Head of caudate nucleus (tissue), 42 donors: ENCODE measurements around the gene KCNK1.
"Not testable (repeated sequence)": the region's sequence is repeated elsewhere in the genome, so short reads cannot be mapped to it uniquely, and the experiment has no call there.

Source experiments
- DNase-seq, 42 donors: peaks; one replicate each; pipeline versions ENCODE4 v3.0.0 to v3.0.0-alpha.2; 2020 to 2021; ENCODE audit warnings: mixed read lengths in 7 of 42
- intact Hi-C: fragments of 100-400 bp; cut with DNase I; formaldehyde crosslinking; loops from one replicate; pipeline ENCODE4 v1.15.0; 2022

Gene KCNK1

GRCh38 chr1:233659495-233659894 is 45.6 kb downstream of the KCNK1 start:
- DNase-seq: no peak
- intact Hi-C loops: no loop called here

- DNase-seq: peak in 1 of 42 donors; percentile 8
- intact Hi-C loops: no loop called here
Measured at GRCh38 chr1:233661376-233662159, 47.7 kb downstream of the KCNK1 start.

GRCh38 chr1:233662575-233663304 is 48.8 kb downstream of the KCNK1 start:
- intact Hi-C loops: no loop called here

GRCh38 chr1:233664253-233664652 is 50.3 kb downstream of the KCNK1 start:
- intact Hi-C loops: no loop called here
- peak in 1 of 42 donors; percentile 28 for DNase-seq

More at GRCh38 chr1:233662575-233663304, 48.8 kb downstream of the KCNK1 start:
- DNase-seq: peak in 1 of 42 donors; percentile 16

- intact Hi-C loops: no loop called here
- DNase-seq: peak in 1 of 42 donors; percentile 36
Measured at GRCh38 chr1:233664804-233665574, 51.1 kb downstream of the KCNK1 start.

DNA sequence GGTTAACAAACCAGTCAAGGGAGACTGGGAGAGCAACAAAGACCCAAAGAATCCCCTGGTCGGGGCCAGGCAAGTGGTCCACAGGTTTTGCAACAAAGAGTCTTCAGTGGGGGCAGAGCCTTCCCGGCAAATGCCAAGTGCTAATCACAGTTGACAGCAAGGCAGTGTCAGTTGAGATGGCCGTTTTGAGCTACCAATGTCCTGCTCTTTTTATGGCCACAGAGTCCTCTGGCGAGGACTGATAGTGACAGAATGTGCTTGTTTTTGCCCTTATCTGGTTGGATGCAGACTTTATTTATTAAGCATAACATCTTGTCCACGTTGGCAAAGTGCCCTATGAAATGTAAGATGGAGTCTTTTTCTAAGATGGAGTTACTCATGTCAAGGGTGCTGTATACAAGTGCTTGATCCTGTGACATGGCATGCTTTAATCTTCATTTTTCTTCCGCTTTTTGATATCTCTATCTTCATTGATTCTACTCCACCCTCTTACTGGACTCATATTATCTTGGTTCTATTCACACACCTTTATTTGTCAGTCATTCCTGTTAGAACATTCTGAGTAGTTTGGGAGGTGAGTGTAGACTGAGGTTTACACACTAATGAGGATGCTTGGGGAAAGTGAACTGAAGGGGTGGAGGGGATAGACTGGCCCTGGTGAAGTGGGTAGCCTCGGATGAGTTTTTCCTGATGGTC is 51.8 kb downstream of the KCNK1 start:
- DNase-seq: peak in 1 of 42 donors; percentile 43
- intact Hi-C loops: no loop called here

DNA sequence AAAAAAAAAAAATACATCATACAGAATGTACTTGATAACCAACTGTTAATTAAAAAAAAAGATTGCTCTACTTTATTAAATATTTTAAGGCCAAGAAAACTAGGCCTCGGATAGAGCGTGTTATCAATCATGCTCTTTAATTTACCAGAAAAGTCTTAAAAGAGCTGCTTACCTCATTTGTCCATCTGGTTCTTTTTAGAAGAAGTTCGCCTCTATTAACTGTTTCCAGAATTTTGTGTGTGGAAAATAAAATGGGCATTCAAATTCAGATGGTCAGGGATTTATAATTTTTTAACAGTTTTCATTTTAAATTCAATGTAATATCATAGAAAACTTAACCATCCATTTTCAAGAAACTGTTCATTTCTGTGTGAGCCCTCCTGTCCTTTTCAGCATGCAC is 53.8 kb downstream of the KCNK1 start:
- intact Hi-C loops: no loop called here
- no peak for DNase-seq

GRCh38 chr1:233668146-233668724 is 54.3 kb downstream of the KCNK1 start:
- DNase-seq: no peak
- intact Hi-C loops: no loop called here

DNA sequence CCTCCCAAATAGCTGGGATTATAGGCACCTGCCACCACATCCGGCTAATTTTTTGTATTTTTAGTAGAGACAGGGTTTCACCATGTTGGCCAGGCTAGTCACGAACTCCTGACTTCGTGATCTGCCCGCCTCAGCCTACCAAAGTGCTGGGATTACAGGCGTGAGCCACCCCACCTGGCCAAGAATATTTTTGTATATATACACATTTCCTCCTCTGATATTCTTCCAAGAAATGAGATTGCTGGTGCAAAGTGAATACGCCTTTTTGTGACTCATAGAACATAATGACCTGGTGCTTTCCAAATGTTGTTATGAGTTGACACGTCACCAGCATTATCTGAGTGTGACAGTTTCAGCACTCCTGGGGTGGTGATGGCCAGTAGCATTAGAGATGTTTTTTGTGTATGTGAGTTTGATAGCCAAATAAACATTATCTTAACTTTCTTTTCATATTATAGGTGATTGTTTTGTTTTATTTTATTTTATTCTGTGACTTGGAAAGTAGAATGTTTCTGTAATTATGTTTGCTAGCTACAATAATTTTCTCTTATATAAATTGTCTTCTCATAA is 54.9 kb downstream of the KCNK1 start:
- intact Hi-C loops: no loop called here
- DNase-seq: peak in 3 of 42 donors; percentile 20 to 39 (median 20)

DNA sequence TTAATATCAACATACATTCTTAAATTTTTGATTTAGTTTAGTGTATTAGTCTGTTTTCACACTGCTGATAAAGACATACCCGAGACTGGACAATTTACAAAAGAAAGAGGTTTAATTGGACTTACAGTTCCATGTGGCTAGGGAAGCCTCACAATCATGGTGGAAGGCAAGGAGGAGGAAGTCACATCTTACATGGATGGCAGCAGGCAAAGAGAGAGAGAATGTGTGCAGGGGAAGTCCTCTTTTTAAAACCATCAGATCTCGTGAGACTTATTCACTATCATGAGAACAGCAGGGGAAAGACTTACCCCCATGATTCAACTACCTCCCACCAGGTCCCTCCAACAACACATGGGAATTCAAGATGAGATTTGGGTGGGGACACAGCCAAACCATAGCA is 56.5 kb downstream of the KCNK1 start:
- DNase-seq, intact Hi-C loops: not testable (repeated sequence)

- intact Hi-C loops: no loop called here
- DNase-seq: peak in 27 of 42 donors; percentile 6 to 72 (median 49)
Measured at GRCh38 chr1:233671286-233671685, 57.4 kb downstream of the KCNK1 start.

GRCh38 chr1:233672732-233673131 is 58.8 kb downstream of the KCNK1 start:
- intact Hi-C loops: no loop called here
- no peak for DNase-seq

- DNase-seq: no peak
- intact Hi-C loops: no loop called here
Measured at GRCh38 chr1:233673261-233673946, 59.5 kb downstream of the KCNK1 start.

GRCh38 chr1:233673947-233674431 is 60.1 kb downstream of the KCNK1 start:
- intact Hi-C loops: no loop called here
- DNase-seq: peak in 2 of 42 donors; percentile 24 to 42

GRCh38 chr1:233675446-233675845 is 61.5 kb downstream of the KCNK1 start:
- DNase-seq: no peak
- intact Hi-C loops: no loop called here

DNA sequence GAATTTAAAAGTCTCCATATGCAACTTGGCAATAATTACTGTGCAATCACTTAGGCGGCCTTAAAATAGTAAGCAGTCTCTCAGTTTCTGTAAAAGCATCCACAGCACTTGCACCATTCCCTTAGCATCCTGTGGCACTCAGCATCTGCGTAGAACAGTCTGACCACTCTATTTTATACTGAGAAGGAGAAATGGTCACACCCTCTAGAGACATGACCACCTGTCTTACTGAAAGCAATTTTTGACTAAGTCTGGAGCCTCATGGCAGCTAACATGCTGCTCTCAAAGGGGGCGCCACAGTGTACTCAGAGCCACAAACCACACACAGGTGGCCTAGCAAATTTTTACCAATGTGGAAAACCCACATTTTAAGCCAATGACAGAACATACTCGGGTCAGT is 62.0 kb downstream of the KCNK1 start:
- intact Hi-C loops: no loop called here

DNA sequence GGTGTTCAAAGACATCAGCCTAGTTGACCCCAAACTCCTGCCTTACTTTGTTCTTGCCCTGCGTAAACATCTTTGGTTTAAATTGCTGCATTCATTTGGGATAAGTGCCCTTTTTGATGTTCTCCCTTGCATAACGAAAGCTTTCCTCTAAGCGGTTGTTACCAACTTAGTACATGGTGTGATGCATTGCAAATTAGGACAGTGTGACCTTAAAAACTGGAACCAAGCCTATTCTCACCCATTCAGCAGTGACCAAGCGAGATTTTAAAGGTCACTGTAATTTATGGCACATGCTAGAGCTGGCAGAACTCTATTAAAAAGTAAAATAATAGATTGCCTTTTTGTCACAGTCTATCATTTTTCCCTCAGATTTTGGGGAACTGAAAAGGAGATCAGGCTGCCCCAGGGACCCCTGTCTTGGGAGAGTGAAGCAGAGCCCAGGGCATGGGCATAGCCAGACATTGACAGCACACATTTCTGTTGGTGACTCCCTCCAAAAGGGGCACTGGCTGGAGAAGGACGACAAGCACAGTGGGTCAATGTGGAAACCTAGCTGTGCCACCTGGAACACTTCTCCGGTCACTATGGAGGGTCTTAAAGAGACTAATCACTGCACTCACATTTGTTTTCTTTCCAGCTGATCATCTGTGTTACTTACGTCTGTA is 63.9 kb downstream of the KCNK1 start:
- DNase-seq: no peak

More for the DNA sequence above, 62.0 kb downstream of the KCNK1 start:
- DNase-seq: no peak

More for the DNA sequence above, 63.9 kb downstream of the KCNK1 start:
- intact Hi-C loops: no loop called here
